ENCODE measurements around the gene CACNB4. TPM values are rescaled to one million over a fixed set of nuclear protein-coding genes. Genes with fewer than 3 reads are reported as not detected.
A peak's percentile ranks its signal among the peaks of the same experiment; 100 is the strongest.

The CACNB4 gene
- total and polyA plus RNA-seq, 9 of the 15 experiments (the other 6 are each of a cell fraction or from before 2014, with no cell fraction given), result 0.01 to 0.20 (median 0.04) TPM; not detected in 1

- TF ChIP-seq ZBTB40 (IDR thresholded peaks at IDR 0.05) (peak; percentile 54; the same call in 1 of the 2 replicates), ZBTB40 (CRISPR knock-in tag; IDR thresholded peaks at IDR 0.05) (no peak), HDAC3 (IDR thresholded peaks at IDR 0.05; ENCODE audit: borderline replicate concordance, partially characterized antibody) (no peak), KDM2B (CRISPR knock-in tag; IDR thresholded peaks at IDR 0.05) (no peak), ZNF395 (CRISPR knock-in tag; IDR thresholded peaks at IDR 0.05) (no peak), RBFOX2 (IDR thresholded peaks at IDR 0.05; ENCODE audit: low read depth, low read length) (peak; percentile 22; the same call in 1 of the 2 replicates), PTTG1 (tag; IDR thresholded peaks at IDR 0.05; ENCODE audit: low read depth) (peak; percentile 46; the same call in 1 of the 2 replicates), ZNF740 (CRISPR knock-in tag; IDR thresholded peaks at IDR 0.05) (no peak), ZNF740 (tag; IDR thresholded peaks at IDR 0.05) (peak in 1 of 2 experiments; percentile 56; a peak in 1 of 4 replicates), ZNF263 (CRISPR knock-in tag; IDR thresholded peaks at IDR 0.05; ENCODE audit: borderline replicate concordance) (no peak), STAT6 (CRISPR knock-in tag; IDR thresholded peaks at IDR 0.05) (no peak)
Observed at GRCh38 chr2:151783133-151783520, 315.7 kb downstream of the CACNB4 start (continued).

All from K562 (cell line).